Femur (tissue), 1 donor: Measurements from ENCODE around the gene ISG20L2.

Experiments
- DNase-seq: peaks from one replicate; pipeline ENCODE4 v3.0.0-alpha.2; 2017

Gene ISG20L2

DNA sequence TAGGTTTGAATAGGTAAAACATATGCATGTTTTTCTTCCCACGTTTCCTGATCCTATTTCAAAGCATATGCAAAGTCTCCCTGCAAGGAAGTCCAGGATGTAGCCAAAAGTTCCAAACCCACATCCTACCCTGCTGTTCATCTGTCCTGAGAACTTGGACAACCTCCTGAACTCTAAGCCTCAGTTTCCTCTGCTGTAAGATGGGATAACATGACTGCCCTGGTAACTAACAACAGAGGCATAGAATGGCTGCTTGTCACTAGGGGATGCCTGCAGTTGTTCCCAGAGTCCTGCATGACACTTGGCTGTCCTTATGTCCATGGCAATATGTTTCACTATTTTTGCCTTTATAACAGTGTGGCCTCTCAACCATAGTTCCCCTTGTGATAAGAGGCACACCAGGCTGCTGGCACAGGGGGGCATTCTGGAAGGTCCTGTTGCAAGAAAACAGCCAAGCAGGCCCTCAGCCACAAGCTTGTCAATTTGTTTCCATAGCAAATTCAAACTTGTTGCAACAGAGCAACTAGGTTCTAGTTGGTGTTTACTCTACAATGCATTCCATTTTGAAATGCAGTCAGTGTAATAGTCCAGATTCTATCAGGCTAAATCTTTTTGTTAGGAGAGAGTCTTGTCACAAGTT is 24.4 kb upstream of the ISG20L2 start:
- no peak for DNase-seq

DNA sequence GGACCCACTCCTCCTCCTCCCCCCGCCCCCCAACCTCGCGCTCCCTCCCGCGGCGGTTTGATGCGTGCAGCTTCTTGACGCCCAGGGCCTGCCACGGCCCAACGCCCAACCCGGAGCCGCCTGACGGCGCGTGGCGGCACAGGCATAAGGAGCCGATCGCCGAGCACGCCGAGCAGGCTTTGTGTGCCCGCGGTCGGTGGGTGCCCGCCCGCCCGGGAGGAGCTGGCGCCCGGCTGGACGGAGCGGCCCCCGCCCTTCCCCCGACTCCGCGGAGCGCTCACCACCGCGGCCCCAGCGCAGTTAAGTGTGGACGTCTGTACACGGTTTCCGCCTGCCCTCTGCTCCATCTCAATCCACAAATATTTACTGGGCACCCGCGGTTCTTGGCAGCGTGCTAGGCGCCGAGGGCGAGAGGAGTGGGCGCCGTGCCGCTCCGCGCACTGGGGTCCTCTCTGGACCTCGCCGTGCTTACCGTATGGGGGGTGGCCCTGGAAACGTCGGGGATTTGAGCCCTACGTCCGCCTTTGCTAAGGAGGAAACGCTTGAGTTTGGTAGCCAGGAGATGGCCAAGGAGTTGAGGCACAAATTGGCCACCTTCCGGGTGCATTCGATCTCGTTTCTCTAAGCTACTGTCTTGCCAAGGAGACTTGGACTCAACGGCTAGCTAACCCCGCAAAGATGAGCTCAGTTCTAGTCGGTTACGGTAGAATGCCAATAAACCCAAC is 23.4 kb upstream of the ISG20L2 start:
- DNase-seq, result peak; percentile 99

DNA sequence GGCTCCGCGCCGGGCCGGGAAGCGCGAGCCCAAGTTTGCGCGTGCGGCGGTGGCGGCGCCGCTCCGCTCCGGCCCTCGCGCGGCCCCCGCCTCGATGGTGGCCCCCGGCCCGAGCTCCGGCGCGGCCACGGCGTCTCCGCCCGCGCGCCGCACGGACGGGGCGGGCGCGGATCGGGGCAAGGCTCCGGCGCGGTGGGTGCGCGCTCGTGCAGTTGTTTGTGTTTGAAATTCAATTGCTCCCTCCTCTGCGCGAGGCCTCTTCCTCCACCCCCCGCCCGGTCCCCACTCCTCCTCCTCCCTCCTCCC is 22.8 kb upstream of the ISG20L2 start, which contains the start of gene HDGF:
Gene HDGF (minus strand): TSS at position 225 of the 306 bp plus-strand sequence. CDS start 246 bp downstream, outside the sequence.
- no peak for DNase-seq

DNA sequence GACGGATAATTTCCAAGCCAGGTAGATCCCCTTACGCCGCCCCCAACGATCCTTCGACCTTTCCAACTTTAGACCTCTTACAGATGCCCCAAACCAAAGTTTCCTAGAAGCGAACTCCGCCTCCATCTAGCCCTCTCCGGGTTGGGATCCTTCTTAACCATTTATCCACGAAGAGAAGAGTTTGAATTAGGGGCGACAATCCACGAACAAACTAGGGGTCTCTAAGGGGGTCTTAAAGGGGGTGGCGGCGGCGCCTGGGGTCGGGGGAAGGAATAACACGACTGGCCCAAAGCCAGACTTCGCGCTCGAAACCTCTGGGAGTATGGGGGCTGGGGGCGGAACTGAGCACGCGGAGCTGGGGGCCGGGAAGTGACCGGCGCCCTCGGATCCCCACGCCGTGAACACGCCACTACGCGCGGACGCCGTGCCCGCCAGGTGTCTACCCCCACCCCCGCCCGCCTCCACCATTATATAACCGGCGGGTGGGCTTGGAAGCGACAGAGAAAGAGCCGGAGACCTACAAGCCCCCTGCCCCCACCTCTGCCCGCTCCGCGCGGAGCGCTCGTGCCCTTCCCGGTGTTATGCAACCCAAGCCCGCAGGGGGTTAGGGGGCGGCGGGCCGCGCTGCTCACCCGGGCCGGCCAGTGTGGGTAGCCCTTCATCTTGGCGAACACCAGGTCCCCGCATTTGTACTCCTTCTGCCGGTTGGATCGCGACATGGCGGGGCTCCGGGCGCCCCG is 22.3 kb upstream of the ISG20L2 start:
- DNase-seq, result peak; percentile 64

DNA sequence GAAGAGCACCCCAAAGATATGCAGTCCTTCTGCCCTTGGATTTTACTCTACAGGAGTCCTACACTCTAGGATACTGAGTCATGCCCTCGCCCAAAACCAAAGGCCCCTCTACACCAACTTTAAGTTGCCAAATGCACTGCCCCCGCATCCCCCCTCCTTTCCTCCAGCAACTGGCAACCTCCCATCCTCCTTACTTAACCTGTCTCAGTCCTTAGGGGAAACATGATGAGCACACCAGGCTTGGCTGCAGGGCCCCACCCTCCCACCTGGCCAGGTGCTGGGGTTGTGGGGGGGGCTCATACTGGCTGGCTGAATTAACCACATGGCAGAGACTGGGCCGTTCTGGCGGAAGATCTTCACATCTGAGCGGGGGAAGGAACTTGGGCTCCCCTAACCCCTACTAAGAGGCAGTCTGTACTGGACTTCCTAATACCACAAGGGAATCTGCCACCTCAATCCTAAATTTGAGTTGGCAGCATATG is 21.7 kb upstream of the ISG20L2 start:
- no peak for DNase-seq

DNA sequence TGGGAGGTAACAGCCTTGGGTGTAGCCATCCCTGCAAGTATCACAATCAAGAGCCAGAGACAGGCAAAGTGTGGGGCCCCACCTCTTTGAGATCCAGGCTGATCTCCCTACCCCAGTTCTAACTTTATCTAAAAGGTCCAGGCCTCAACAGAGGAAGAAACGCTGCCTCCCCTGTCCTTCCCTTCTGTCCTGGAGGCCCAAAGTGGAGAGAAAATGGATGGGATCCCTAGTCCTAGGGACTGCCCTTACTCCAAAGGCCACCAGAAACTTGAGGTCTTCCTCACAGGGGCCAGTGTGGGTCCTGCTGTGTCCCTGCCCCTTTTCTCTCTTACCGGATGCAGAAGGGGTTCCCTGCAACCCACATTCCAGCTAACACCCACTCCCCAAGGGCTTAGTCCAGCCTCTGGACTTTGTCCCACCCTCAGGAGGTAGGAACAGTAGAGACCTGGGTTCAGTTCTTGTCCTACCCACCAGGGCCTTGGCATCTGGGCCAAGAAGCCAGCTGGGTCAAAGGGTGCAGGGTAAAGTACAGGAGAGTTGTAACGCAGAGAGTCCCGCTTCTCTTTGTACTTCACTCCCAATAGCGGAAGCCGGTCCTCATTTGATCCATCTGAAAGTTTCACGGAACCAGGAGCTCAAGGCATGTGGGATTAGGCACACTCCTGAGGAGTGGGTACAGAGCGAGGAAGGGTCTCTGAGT is 21.0 kb upstream of the ISG20L2 start:
- DNase-seq, result no peak

DNA sequence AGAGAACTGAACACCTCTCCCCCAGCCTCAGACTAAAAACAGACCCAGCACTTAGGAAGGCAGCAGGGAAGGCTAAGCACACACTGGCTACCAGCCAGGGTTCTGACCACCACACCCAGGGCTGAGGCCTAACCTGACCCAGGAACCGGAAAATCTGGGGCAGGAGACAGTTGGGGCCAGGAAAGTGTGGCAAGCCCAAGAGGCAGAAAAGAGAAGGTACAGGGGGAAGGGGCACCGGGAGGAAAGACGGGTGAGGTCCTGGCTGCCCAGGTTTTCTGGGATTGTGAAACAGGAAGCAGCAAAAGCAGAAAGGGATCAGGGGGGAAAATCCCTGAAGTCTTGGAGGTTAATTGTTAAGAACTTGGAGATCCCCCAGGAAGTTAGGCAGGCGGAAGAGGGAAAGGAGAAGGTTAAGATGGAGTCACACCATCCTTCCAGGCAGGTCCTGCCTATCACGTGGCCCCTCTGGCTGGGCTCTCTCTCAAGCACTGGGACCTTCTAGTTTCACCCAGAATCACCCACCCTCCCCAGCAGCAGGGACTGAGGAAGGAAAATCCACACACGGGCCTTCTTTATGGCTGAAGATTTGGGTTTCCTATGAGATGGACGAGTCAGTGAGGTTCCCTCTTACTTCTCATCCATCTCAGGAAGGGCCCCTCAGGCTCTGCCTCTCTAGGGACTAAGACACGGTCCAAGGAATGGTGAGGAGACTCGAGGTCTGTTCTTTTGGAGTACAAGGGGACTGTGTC is 20.3 kb upstream of the ISG20L2 start:
- DNase-seq, result peak; percentile 67

DNA sequence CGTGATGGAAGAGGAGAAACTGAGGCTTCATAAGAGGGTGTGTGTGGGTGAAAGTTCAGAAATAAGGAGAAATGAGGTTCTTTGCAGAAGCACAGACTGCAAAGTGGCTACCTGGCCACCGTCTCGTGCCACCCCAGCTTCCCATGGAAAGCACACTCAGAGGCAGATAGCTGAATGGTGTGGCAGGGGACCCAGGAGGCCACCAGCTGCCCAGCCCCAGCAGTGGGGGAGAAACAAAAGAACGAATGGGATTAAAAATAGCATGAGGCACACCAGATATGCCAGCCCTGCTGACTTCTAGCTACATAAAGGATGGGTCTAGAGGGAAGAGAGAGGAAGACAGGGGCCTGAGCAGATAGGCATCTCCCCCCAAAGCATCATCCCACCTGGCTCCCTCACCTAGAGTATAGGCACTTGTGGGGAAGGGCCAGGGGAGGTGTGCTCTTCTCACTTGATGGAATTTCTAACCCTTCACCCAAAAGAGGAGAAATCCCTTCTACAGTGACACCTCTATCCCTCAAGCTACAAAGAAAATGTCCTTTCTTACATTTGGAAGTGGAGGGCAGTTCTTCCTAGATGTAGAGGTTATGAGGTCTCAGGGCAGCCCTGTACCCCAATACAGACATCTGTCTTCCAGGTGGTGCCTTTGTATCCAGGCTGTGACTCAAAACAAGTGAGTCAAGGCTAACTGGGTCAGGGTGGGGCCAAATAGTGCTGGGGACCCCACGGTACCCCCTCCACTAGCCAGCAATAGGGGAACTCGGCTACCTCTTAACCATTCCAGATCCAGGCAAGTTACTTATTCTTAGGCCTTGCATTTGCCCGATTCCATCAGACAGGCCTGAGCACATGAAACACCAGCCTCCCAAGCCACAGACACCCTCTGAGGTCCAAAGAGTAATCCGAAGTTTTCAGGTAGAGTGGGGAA is 19.4 kb upstream of the ISG20L2 start:
- no peak for DNase-seq

DNA sequence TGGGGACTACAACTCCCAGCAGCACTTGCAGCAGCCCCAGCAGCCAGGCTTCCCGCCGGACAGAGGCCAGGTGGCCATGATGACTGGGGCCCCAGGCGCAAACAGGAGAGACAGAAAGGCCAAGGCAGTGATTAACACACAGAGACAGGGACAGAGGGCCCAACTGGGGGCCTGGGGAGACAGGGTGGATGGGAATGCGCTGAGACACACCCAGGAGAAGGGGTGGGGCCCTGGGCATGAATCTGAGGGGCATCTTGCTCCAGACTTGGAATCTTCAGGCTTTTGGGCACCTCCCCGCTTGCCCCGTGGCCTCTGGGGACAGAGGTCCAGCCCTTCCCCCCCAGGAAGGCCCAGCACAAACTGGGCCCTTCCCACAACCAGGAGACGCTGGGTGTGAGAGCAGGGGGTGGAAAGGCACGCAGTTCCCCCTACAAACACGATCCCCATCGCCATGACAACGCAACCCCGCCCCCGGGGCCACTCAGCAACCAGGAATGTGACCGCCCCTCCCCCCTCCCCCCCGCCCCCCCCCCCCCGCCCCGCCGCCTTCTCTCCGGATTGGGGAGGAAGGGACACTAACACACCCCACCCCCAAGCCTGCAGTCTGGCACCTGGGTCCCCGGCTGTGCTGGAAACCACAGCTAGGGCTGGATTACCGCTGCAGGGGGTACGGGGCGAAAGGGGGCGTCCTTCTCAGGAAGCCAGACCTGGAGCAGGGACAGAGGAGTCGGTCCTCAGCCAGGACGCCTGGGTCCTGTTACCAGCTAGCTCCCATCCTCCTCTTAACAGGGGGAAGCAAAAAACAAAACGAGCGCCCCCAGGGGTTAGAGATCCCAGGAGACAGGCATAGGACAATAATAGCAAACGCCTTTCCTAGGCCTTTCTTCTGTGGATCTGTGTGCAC is 18.4 kb upstream of the ISG20L2 start:
- peak; percentile 97 for DNase-seq

DNA sequence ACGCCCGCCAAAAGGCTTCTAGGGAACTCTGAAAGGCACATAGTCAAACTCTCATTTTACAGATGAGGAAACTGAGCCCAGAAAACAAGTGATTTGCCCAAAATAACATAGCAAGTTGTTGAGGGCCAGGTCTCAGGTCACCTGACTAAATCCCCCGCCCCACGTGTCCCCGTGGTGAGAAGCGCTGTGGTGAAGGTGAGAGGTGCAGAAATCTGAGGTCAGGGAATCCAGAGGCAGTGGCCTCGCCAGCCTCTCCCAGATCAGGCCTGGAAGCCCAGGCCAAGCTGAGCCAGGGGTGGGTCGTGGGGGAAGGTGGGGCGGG is 17.8 kb upstream of the ISG20L2 start:
- no peak for DNase-seq

DNA sequence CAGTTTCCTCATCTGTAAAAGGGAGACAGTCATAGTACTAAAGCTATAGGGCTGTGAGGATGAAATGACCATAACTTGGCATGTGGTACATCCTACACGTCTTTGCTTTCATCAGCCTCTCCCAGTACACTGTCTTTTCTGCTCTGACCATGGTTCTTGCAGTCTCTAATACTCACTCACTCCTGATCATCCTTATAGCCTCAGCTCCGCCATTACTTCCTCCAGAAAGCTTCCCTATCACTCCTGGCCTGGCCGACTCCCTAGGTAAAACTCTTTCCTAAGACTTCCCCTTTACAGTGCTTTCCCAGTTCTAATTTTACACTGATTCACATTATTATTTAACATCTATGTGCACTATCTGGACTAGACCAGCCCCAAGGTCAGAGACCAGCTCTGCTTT is 17.3 kb upstream of the ISG20L2 start:
- no peak for DNase-seq

DNA sequence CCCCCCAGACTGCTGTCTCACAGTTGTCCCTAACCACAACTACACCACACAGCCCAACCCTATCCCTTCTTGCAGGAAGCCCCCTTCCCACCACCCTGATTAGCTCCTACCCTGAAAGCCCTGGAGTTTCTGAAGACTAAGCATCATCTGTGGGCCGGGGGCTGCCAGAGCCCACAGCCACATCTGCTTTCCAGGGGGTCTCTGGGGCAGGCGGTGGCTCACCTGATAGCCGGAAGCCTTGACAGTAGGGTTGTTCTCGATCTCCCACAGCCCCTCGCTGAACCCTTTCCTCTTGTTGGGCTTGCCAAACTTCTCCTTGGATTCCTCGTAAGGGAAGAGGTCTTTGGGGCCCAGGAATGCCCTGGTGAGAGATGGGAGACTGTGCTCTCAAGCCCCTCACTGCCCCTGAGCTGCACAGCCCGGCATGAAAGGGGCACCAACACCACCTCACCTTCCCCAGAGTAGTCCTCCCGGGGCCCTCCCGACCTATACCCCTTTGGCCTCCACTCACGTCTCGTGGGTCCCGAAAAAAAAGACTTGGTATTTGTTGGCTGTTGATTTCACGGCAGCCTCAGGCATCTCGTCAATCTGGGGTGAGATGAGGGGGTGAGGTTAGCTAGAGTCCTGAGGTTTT is 16.3 kb upstream of the ISG20L2 start:
- no peak for DNase-seq

DNA sequence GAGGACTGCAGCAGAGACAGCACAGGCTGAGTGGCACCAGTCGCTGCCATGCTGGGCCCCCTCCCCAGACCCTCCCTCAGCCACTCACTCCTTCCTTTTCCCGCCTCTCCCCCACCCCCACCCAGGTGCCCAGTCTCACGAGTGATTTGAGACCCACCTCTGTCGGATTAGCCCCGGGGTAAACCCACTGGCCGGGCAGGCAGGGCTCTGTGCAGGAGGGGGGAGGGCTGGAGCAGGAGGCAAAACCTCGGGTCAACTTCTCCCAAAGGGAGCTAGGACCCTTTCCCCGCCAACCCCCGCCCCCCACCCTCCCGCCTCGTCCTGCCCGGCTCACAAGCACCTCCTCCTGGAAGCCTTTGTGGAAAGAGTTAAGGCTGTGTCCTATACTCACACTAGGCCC is 15.8 kb upstream of the ISG20L2 start:
- DNase-seq, result no peak

DNA sequence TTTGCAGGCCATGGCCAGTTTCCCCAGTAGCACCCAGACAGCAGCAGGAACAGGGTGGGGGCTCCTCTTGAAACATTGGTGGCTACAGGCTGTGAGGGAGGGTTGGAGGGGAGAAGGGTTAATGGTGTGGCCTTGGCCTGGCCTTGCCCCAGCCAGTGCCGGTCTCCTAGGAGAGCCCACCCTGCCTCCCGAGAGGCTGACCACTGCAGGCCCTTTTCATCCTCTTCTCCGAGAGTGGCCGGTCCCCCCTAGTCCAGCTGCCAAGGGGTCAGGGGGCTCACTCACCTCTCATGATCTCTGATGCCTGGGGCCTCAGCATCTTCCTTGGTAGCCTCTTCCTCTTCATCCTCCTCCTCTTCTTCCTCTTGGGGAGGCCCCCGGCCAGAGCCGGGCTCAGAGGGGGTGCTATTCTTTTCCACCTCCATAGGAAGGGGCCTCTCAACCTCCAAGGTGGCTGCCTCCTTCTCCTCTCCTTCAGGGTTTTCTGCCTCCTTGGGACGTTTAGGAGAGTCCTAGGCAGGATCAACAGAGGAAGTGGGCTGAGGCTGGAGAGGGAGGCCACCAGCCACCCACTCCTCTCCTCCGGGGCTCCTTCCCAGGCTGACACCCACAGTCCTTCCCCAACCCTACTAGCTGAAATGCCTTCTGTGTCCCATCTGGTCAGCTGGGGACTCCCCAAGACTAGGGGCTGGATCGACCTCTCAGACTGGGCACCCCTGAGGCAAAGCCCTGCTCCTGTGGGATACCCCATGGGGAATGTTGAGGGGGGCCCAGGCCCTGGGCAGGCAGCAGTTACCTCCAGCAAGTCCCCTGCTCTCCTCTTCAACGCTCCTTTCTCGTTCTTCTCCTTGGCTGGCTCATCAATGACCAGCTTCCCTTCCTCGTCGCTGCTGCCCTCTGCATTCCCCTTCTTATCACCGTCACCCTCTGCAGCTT is 15.1 kb upstream of the ISG20L2 start:
- DNase-seq, result no peak

DNA sequence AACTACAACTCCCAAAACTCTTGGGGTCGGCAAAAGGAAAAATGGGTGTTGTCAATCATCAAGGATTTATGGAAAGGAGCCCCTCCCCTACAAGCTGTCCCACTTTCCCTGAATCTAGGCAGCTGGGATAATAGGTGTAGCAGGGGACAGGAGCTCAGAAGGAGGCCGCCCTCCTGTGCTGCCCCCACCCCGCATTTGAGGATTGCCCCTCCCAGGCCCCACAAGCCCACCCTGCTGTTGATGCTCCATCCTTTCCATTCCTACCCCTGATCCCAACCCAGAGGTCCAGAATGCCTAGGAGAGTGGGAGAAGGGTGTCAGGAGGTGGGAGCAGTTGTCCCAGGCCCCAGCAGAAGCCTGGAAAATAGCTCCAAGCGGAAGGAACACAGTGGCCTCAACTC is 14.2 kb upstream of the ISG20L2 start:
- DNase-seq, result no peak

DNA sequence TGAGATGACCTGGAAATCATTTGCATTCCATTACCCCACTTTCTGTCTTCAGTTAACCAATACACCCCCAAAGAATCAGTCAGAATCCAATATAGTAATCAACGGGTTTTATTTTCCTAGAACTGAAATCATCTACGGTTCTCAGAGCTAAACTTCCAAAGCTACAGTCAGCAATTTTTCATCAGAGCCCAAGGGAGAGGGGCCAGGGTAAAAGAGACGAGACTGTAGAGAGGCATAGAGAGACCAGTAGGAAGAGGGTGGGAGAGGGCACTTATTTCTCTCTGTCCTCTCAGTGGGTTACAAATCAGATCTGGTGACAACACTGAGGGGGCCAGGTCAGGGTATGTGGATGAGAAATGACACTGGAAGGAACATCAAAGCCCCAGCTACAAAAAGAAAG is 13.5 kb upstream of the ISG20L2 start:
- no peak for DNase-seq

DNA sequence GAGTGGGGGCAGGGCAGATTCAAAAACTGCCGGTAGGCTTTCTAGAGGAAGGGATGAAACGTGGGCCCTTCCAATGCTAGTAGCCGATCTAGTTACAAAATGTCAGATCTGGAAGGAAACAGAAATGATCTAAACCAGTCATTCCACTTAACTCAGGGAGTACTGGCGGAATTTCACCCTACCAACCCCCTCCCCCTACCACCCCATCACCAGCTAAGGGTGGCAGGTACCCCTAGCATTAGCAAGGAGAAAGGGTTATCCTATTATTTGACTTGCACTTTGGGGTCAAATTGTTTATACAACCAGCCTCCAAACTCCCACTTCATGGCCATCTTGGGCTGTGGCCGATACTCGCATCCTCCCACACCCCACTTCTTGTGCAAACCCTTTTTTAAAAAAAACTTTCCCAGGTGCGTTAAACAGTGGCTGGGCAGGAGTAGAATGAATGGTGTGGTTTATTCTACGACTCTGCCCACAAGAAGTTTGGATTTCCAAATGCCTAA is 13.0 kb upstream of the ISG20L2 start:
- no peak for DNase-seq

DNA sequence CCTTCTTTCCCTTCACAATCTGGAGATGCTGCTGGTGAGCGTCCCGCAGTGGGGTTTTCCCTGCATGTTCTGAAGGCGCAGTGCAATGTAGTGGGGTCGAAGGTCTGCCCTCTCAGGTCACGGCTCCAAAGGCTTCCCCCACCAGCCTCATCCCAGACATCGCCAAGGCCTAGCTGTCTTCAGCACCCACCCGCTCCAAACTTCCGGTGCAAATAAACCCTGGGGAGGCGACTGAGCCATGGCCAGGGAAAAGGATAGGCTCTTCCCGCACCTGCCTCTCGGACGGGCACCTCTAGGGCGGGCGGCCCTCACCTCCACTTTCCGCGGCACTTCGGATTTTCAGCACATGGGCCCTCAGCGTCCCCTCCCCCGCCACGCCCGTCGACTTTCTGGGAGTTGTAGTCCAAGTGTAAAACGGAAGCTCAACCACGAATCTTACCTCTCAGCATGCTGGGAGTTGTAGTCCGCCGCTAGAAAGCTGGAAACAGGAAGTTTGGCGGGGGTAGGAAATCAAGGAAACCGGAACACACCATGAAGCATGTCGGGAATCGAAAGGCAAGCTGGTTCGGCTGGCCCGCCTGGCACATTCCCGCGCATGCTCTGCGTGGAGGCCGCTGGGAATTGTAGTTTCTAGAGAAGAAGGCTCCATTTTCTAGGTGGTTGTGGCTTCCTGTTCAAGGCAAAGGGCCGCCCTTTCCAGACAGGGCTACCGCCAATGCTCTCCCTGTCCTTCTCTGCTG is 12.3 kb upstream of the ISG20L2 start, which contains the start of gene MRPL24:
Gene MRPL24 (minus strand): TSS at position 348 of the 740 bp plus-strand sequence. CDS start 2,384 bp downstream, outside the sequence.
- DNase-seq, result peak; percentile 99
